H1 (cell line): ENCODE measurements around the gene SHMT2. TPM values are rescaled to one million over a fixed set of nuclear protein-coding genes. Genes with fewer than 3 reads are reported as not detected.

Source experiments
- CTCF ChIA-PET: fragments of 300-600 bp; sonication (Branson Sonifier 250); formaldehyde crosslinking; loops from one replicate; lab custom pipeline; 2021; ENCODE audit not compliant: partially characterized antibody; lab: Charles Lee
- POLR2A ChIA-PET: fragments of 300-600 bp; sonication (Branson Sonifier 250); formaldehyde crosslinking; loops from one replicate; lab custom pipeline; 2021; ENCODE audit warnings: inconsistent platforms; ENCODE audit not compliant: partially characterized antibody; lab: Charles Lee
- DNase-seq, 2 experiments: peaks; one replicate each; pipeline versions ENCODE4 v3.0.0 to v3.0.0-alpha.2; 2010 to 2022; ENCODE audit warnings: low spot score in 2 of 2, low read depth in 1 of 2, mixed read lengths in 1 of 2
- FAIRE-seq: peaks from 2 replicates; lab custom pipeline; 2011; peaks lifted over from hg19 to GRCh38; lab: Jason Lieb, UNC
- H2AFZ ChIP-seq: 2 replicates; pipeline ENCODE4 v1.8.1; 2012; ENCODE audit warnings: low read length, inconsistent platforms
- H2AK5ac ChIP-seq: 2 replicates; pipeline ENCODE4 v1.6.1; 2013; ENCODE audit warnings: low read depth, low read length
- H2BK120ac ChIP-seq: replicated peaks from 2 replicates; pipeline ENCODE3; 2013; ENCODE audit warnings: low read depth, low read length, inconsistent platforms
- H2BK12ac ChIP-seq: 2 replicates; pipeline ENCODE4 v1.6.1; 2013; ENCODE audit warnings: low read depth, low read length
- H2BK15ac ChIP-seq: 2 replicates; pipeline ENCODE4 v1.6.1; 2013; ENCODE audit warnings: low read length
- H2BK20ac ChIP-seq: 2 replicates; pipeline ENCODE4 v1.6.1; 2013; ENCODE audit warnings: low read length
- H2BK5ac ChIP-seq: 2 replicates; pipeline ENCODE4 v1.6.1; 2013; ENCODE audit warnings: low read depth, low read length
- H3K14ac ChIP-seq: 2 replicates; pipeline ENCODE4 v1.6.1; 2013; ENCODE audit warnings: inconsistent platforms; ENCODE audit not compliant: insufficient read length
- H3K18ac ChIP-seq: 2 replicates; pipeline ENCODE4 v1.6.1; 2013; ENCODE audit warnings: low read length; ENCODE audit errors: extremely low read depth
- H3K23ac ChIP-seq: 2 replicates; pipeline ENCODE4 v1.6.1; 2013; ENCODE audit warnings: inconsistent platforms; ENCODE audit not compliant: insufficient read length
- H3K23me2 ChIP-seq: 2 replicates; pipeline ENCODE4 v1.6.1; 2013; ENCODE audit warnings: low read depth, low read length
- H3K27ac ChIP-seq: 2 replicates; pipeline ENCODE4 v1.6.1; 2011; ENCODE audit warnings: low read depth, low read length, inconsistent platforms
- H3K27me3 ChIP-seq, 4 experiments: replicated peaks in 1 of 4; 1 replicate in 1 of 4; 2 replicates in 3 of 4; pipeline versions ENCODE4 v1.6.1 to v1.8.1; 2011 to 2013; ENCODE audit warnings: low read length in 3 of 4, mild to moderate bottlenecking in 3 of 4, inconsistent platforms in 2 of 4, mixed read lengths in 2 of 4, moderate library complexity in 1 of 4; ENCODE audit not compliant: control insufficient read depth in 3 of 4, insufficient read depth in 3 of 4; ENCODE audit errors: extremely low read depth in 1 of 4
- H3K36me3 ChIP-seq, 4 experiments: 2 replicates each; pipeline versions ENCODE4 v1.6.1 to v1.8.1; 2011 to 2013; ENCODE audit warnings: mild to moderate bottlenecking in 4 of 4, low read length in 3 of 4, moderate library complexity in 2 of 4, control low read depth in 1 of 4, inconsistent platforms in 1 of 4; ENCODE audit not compliant: insufficient read depth in 4 of 4, control insufficient read depth in 2 of 4
- H3K4ac ChIP-seq: replicated peaks from 2 replicates; pipeline ENCODE3; 2013; ENCODE audit warnings: low read length, low read depth, mixed read lengths, inconsistent platforms; ENCODE audit not compliant: insufficient read length
- H3K4me1 ChIP-seq, 4 experiments: replicated peaks in 1 of 4; 1 replicate in 1 of 4; 2 replicates in 3 of 4; pipeline versions ENCODE4 v1.6.1 to v1.8.1; 2011 to 2013; ENCODE audit warnings: low read length in 3 of 4, inconsistent platforms in 2 of 4, mixed read lengths in 1 of 4; ENCODE audit not compliant: insufficient read depth in 4 of 4, control insufficient read depth in 3 of 4
- H3K4me2 ChIP-seq, 2 experiments: 2 replicates each; pipeline versions ENCODE4 v1.6.1 to v1.8.1; 2011 to 2013; ENCODE audit warnings: low read depth in 2 of 2, low read length in 2 of 2, control low read depth in 1 of 2, inconsistent platforms in 1 of 2, mild to moderate bottlenecking in 1 of 2; ENCODE audit not compliant: insufficient read depth in 1 of 2
- H3K4me3 ChIP-seq, 4 experiments: fragments of 200-600, 300-600 bp in 1 of 4; sonication (generic), shearing (Covaris generic), sonication (Bioruptor Twin) in 1 of 4; 2 replicates each; pipeline versions ENCODE4 v1.5.1 to v1.8.1; 2011 to 2016; ENCODE audit warnings: low read length in 4 of 4, low read depth in 3 of 4, control low read depth in 2 of 4, inconsistent platforms in 2 of 4, mild to moderate bottlenecking in 2 of 4, mixed read lengths in 1 of 4, moderate library complexity in 1 of 4; ENCODE audit not compliant: insufficient read depth in 2 of 4; ENCODE audit errors: extremely low read depth in 1 of 4
- H3K56ac ChIP-seq: replicated peaks from 2 replicates; pipeline ENCODE3; 2013; ENCODE audit warnings: low read depth, mild to moderate bottlenecking, mixed read lengths, low read length, inconsistent platforms; ENCODE audit not compliant: insufficient read length
- H3K79me1 ChIP-seq: 2 replicates; pipeline ENCODE4 v1.6.1; 2013; ENCODE audit warnings: low read depth, low read length, control low read depth
- H3K79me2 ChIP-seq, 2 experiments: 2 replicates each; pipeline versions ENCODE4 v1.6.1 to v1.8.1; 2012 to 2013; ENCODE audit warnings: low read length in 2 of 2, mild to moderate bottlenecking in 2 of 2, inconsistent platforms in 1 of 2; ENCODE audit not compliant: insufficient read depth in 2 of 2, control insufficient read depth in 1 of 2
- H3K9ac ChIP-seq, 4 experiments: replicated peaks in 1 of 4; 1 replicate in 1 of 4; 2 replicates in 3 of 4; pipeline versions ENCODE4 v1.6.1 to v1.8.1; 2011 to 2013; ENCODE audit warnings: low read depth in 3 of 4, low read length in 3 of 4, control low read depth in 2 of 4, mild to moderate bottlenecking in 2 of 4, moderate library complexity in 2 of 4, inconsistent platforms in 1 of 4; ENCODE audit errors: extremely low read depth in 1 of 4
- H3K9me3 ChIP-seq, 2 experiments: 2 replicates each; pipeline versions ENCODE4 v1.6.1 to v1.8.1; 2012 to 2013; ENCODE audit warnings: mild to moderate bottlenecking in 2 of 2, moderate library complexity in 2 of 2, control low read depth in 1 of 2, inconsistent platforms in 1 of 2, low read depth in 1 of 2, low read length in 1 of 2, mixed read lengths in 1 of 2; ENCODE audit not compliant: insufficient read depth in 2 of 2
- H4K20me1 ChIP-seq, 2 experiments: replicated peaks in 1 of 2; 2 replicates each; pipeline versions ENCODE3 to v1.8.1; 2011 to 2013; ENCODE audit warnings: inconsistent platforms in 2 of 2, low read length in 2 of 2, mild to moderate bottlenecking in 1 of 2; ENCODE audit not compliant: insufficient read depth in 2 of 2, control insufficient read depth in 1 of 2
- H4K5ac ChIP-seq: 2 replicates; pipeline ENCODE4 v1.6.1; 2013; ENCODE audit warnings: low read length, low read depth, mixed read lengths, inconsistent platforms; ENCODE audit not compliant: insufficient read length
- H4K8ac ChIP-seq: 2 replicates; pipeline ENCODE4 v1.8.0; 2013; ENCODE audit warnings: mild to moderate bottlenecking, moderate library complexity, low read length, inconsistent platforms; ENCODE audit not compliant: insufficient read depth; ENCODE audit errors: extremely low read depth
- H4K91ac ChIP-seq: replicated peaks from 2 replicates; pipeline ENCODE3; 2013; ENCODE audit warnings: low read length, mixed read lengths, inconsistent platforms; ENCODE audit not compliant: insufficient read length
- CHD2 ChIP-seq: IDR thresholded peaks from 2 replicates; pipeline ENCODE4 v1.6.1; 2012; ENCODE audit warnings: low read length, improper control_type of control experiment
- TBP ChIP-seq: IDR thresholded peaks from 2 replicates; pipeline ENCODE4 v1.6.1; 2011; ENCODE audit warnings: low read depth, low read length, improper control_type of control experiment
- WGBS, 2 experiments: shearing (Covaris generic) in 1 of 2; methylation state at CpG; one replicate each; pipeline versions ENCODE4 v1.1.6 to v1.1.7; 2013 to 2015; ENCODE audit warnings: low lambda C conversion rate in 2 of 2, mixed read lengths in 2 of 2, inconsistent platforms in 1 of 2, low coverage in 1 of 2, missing lambda C conversion rate in 1 of 2; ENCODE audit not compliant: insufficient replicate concordance in 2 of 2, insufficient coverage in 1 of 2, insufficient read length in 1 of 2; ENCODE audit errors: extremely low coverage in 1 of 2, missing lambda C conversion rate in 1 of 2; 5-methylcytosine and 5-hydroxymethylcytosine counted together
- polyA plus RNA-seq, 7 experiments: library from polyadenylated mRNA; depleted of rRNA in 3 of 7; stranded (reverse) in 5 of 7; unstranded in 2 of 7; fragments of >200 nt in 5 of 7; fragments of 200-250 nt in 2 of 7; gene quantifications; 1 replicate in 5 of 7; 2 replicates in 1 of 7; 4 replicates in 1 of 7; pipeline versions ENCODE4 v1.2.1 to v1.2.3, GENCODE V29; 2011 to 2013; ENCODE audit warnings: missing spikeins in 2 of 7, mixed read lengths in 2 of 7
- total RNA-seq: library from RNA; stranded (reverse); fragmentation: NEBNext Ultra II Directional; extraction: Animal tissue kit (Norgen Biotek cat#: 25700); gene quantifications from 2 replicates; pipeline ENCODE4 v1.2.1, GENCODE V29; 2021

Gene SHMT2
- total and polyA plus RNA-seq, 2 of the 8 experiments (the other 6 are each of a cell fraction or from before 2014, with no cell fraction given) = 274 to 520 TPM

DNA sequence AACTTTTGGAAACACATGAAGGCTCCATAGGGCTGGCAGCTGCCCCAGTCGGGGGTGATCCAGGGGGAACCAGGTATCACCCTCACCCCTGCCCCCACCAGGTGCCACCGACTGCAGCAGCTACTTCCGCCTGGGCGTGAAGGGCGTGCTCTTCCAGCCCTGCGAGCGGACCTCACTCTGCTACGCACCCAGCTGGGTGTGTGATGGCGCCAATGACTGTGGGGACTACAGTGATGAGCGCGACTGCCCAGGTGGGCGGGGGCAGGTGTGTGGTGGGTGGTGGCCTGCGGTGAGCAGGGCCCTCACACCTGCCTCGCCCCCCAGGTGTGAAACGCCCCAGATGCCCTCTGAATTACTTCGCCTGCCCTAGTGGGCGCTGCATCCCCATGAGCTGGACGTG lies 35.3 kb upstream of the SHMT2 start:
- Histone ChIP-seq H2AK5ac (no peak overlapping the region), H3K4me1 (no peaks in the 10 kb centered on the region; a peak in 1 of 7 replicates), H3K9ac (no peak overlapping the region), H3K27ac (no peak overlapping the region), H3K56ac (no peak overlapping the region), H3K9me3 (no peaks in the 10 kb centered on the region), H3K36me3 (peaks cover 72 to 97% (median 93%) of the 10 kb centered on the region in 4 experiments), H3K18ac (no peak overlapping the region), H2BK12ac (no peak overlapping the region), H4K20me1 (peaks cover 6 to 29% of the 10 kb centered on the region in 2 experiments), H4K91ac (no peak overlapping the region), H2BK20ac (no peak overlapping the region), H3K14ac (no peak overlapping the region), H3K27me3 (no peaks in the 10 kb centered on the region), H4K8ac (no peak overlapping the region), H3K4me2 (no peak overlapping the region), H3K79me1 (no peaks in the 10 kb centered on the region; the same call in 1 of the 2 replicates), H2AFZ (no peak overlapping the region), H2BK15ac (no peak overlapping the region), H3K4me3 (no peak overlapping the region), H3K79me2 (no peaks in the 10 kb centered on the region), H3K23me2 (peaks cover 7% of the 10 kb centered on the region; the same call in 1 of the 2 replicates), H2BK120ac (no peak overlapping the region), H3K4ac (no peak overlapping the region), H3K23ac (no peak overlapping the region), H2BK5ac (peak overlapping the region; percentile 44; the same call in 1 of the 2 replicates), H4K5ac (no peak overlapping the region)
- TF ChIP-seq CHD2 (no peak), TBP (no peak)
- FAIRE-seq (no peak), DNase-seq (no peak)
- 94% methylated on average over 15 of the region's 18 CpGs; no CpG with 5 or more reads in 1 of the 2 experiments for WGBS, 2 experiments
- POLR2A ChIA-PET = interaction anchor here (0.6 to 11.0 kb wide), 7 partner anchors 8 to 44 kb away, joined by 3 to 91 read pairs (median 6); no protein-coding TSS in a partner anchor
- CTCF ChIA-PET = interaction anchor here (0.6 to 20.9 kb wide), 5 partner anchors 18 to 125 kb away, joined by 3 to 389 read pairs (median 3); no protein-coding TSS in a partner anchor
